ENCODE data around the gene TLX1.

DNA sequence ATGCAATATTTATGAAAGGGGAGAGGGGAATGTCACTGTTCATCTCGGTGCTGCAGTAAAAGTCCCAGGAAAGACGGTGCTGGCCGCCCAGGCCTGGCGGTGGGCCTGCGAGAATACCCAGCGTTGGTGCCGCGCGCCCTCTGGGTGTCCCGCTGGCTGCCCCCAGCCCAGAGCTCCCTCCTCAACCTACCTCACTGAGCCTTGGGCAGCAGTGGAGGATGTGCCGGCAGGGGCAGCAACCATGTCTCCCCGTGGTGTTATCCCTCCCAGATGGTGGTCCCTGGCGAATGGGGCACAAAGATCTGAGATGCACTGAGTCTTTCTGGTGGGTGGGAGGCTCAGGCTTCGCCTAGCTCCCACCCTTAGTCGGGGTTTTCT, 9.5 kb upstream of the TLX1 start:
- TF ChIP-seq, protein P1, sequence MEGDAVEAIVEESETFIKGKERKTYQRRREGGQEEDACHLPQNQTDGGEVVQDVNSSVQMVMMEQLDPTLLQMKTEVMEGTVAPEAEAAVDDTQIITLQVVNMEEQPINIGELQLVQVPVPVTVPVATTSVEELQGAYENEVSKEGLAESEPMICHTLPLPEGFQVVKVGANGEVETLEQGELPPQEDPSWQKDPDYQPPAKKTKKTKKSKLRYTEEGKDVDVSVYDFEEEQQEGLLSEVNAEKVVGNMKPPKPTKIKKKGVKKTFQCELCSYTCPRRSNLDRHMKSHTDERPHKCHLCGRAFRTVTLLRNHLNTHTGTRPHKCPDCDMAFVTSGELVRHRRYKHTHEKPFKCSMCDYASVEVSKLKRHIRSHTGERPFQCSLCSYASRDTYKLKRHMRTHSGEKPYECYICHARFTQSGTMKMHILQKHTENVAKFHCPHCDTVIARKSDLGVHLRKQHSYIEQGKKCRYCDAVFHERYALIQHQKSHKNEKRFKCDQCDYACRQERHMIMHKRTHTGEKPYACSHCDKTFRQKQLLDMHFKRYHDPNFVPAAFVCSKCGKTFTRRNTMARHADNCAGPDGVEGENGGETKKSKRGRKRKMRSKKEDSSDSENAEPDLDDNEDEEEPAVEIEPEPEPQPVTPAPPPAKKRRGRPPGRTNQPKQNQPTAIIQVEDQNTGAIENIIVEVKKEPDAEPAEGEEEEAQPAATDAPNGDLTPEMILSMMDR (IDR thresholded peaks at IDR 0.05; ENCODE audit: low read depth, low read length, missing input control) = no peak
- TF ChIP-seq MAX (IDR thresholded peaks at IDR 0.05) = no peak
- TF ChIP-seq ATF3 (IDR thresholded peaks at IDR 0.05) = no peak
- TF ChIP-seq RAD21 (IDR thresholded peaks at IDR 0.05) = no peak
